GM23248 (cell line): Measurements from ENCODE around the gene DRC3.

Experiments used
- EZH2 ChIP-seq: fragments of 200-600 bp; sonication (generic); IDR thresholded peaks from 2 replicates; pipeline ENCODE4 v1.6.1; 2018; ENCODE audit warnings: antibody characterized with exemption, mild to moderate bottlenecking; ENCODE audit not compliant: insufficient read depth, poor library complexity, severe bottlenecking
- EZH2phosphoT487 ChIP-seq: fragments of 200-600 bp; sonication (generic); IDR thresholded peaks from 2 replicates; pipeline ENCODE4 v1.6.1; 2018; ENCODE audit warnings: antibody characterized with exemption, moderate library complexity, mild to moderate bottlenecking, low read depth; ENCODE audit not compliant: insufficient read depth

DNA sequence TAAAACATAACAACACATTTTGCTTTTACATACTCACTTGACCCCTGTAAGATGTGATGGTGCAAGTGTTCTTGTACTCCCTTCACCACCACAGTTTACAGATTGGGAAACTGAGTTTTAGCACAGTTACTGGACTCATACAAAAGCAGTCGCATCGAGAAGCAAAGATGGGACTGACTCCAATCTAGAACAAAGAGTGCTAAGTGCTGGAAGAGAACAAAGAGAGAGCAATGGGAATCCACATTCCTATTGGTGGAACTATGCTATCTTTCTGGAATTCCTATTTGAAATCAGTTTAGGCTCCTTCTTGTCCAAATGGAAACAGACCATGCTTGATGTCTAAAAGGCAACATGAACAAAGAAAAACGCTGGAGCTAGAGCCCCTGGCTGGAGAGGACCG, 9.6 kb upstream of the DRC3 start:
- no peak for TF ChIP-seq EZH2
- TF ChIP-seq EZH2phosphoT487: no peak
